Stimulated activated CD4-positive, alpha-beta T cell treated with anti-CD3 and anti-CD28 coated beads, Interleukin-1b, Interleukin-23, amount 100 ng/mL, for 48 hours (primary cell): ENCODE data around the gene CPT1B.
"Not testable (repeated sequence)": the region's sequence is repeated elsewhere in the genome, so short reads cannot be mapped to it uniquely, and the experiment has no call there.

Experiments
- DNase-seq: peaks from one replicate; pipeline ENCODE4 v3.0.0-alpha.2; 2020

Gene CPT1B

DNA sequence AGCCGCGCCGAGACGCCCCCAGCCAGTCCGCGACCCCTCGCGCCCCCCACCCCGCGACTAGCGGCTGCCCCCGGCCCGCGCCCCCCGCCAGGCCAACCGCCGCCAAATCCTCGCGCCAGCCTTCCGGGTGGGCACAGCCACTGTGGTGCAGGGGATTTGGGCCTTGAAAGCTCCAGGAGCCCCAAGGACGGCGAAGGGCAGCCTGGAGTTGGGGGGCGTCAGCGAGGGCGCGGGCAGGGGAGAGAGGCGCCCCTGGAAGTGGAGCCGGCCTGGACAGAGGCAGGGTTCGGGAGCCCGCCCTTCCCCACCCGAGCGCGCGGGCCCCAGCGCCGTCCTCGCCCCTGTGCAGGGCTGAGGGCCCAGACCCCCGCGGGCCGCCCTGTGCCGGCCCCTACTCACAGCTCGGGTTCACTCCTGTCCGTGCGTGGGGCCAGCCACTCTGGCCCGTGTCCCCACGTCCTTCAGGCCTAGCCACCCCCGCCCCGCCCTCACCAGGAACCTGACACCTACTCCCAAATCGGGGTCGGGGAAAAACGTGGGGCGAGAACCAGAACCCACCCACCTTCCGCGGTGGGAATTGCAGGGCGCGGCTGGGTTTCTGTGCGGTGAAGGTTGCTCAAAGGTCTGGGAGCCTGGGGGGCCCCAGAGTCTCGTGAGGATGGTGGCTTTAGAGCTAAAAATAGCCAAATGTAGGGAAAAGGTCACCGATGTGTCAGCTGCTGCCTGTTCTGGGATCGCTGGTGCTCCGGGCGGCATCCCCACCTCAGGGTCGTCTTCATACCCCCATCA, at the start of gene CPT1B:
Gene CPT1B (minus strand): TSS at position 441 of the 789 bp plus-strand sequence. CDS start 512 bp downstream, outside the sequence.
- no peak for DNase-seq

DNA sequence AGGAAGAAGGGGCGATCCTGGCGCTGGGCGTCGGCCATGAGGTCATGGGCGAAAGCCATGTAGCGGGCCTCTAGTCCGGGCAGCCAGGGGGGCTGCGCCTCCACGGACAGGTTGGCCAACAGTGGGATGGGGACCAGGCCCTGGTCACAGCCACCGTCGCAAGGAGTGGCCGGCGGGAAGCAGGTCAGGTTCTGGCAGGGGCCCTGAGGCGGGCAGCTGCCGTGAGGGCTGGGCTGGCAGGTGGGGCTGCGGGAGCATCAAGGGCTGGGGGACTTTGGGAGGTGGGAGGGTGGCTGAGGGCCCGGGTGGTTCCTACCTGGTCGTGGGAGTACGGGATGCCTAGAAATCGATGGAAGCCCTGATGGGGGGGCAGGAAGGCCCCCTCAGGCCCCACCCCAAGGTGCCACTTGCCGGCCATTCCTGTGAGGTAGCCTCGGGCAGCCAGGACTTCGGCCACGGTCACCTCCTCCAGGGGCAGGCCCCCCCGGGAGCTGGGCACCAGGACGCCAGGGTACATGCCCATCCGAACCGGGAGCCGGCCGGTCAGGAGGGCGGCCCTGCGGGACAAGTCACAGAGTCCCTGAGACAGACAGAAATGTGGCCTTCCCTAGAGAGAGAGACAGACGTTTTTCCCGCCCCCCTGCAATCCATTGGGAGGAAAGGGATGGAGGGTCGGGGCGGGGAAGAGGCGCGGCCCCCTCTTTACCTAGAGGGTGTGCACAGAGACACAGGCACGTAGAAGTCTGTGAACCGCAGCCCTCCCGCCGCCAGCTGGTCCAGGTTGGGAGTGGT, 48.8 kb upstream of the CPT1B start:
- DNase-seq = no peak

DNA sequence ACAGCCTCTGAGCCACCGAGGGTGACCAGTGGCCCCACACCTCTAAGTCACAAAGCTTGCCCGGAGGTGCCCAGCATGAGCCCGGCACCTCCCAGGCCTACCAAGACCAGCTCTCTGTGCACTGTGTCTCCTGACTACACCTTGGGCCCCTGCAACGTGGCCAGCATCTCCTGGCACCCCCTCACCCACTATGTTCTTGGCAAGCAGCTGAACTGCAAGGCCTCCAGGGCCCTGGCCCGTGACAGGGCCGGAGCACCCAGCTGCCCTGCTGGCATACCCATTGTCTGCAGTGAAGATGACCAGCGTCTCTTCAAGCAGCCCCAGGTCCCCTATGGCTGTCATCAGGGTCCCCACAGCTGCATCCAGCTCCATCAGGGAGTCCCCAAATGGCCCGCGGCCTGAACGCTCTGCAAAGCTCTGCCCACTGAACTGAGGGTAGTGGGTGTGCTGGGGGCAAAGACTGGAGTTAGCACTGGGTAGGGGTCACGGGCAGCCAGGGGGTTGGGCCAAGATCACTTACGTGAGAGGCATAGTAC, 48.2 kb upstream of the CPT1B start:
- DNase-seq = no peak

DNA sequence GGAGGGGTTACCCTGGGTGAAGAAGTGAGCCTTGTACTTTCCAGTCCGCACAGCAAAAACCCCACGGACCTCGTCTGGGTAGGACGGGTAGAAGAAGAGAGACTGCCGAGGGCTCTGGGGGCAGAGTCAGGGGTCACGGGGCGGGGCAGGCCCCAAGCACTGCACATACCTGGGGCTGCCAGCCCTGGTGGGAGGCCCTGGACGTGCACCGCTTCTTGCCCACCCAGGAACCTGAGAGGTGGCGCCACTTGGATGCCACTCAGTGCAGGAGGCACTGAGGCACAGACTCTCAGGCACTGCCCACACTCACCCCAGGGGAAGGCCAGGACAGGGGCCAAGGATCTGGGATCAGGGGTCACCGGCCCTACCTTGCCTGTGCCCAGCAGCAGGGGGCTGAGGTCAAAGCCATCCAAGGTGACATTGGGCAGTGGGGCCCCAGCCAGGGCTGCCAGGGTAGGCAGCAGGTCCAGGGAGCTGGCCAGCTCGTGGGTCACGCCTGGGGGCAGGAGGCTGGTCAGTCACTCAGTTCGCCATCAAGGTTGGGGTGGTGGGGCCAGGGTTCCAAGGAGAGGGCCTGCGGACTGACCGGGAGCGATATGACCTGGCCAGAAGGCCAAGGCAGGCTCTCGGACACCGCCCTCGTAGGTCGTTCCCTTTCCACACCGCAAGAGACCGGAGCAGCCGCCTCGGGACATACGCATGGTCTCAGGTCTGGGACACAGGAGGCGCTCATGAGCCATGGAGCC, 47.5 kb upstream of the CPT1B start:
- no peak for DNase-seq

DNA sequence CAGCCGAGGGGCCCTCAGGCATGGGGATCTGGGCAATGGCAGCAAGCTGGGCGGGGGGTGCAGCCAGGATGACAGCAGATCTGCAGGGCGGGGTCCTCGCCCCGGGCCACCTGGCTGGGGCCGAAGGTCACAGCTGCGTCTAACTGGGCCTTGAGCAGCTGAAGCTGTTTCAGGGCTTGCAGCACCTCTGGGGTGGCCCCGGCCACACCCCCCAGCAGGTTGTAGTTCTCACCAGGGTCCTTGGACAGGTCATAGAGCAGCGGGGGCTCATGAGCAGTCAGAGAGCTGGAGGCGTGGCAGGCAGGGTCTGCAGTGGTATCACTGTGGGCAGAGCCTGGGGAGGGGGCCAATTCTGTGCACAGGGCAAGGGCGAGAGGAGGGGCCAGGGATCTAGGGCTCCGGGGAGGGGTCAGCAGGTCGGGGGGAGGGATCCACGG, 46.9 kb upstream of the CPT1B start:
- no peak for DNase-seq

DNA sequence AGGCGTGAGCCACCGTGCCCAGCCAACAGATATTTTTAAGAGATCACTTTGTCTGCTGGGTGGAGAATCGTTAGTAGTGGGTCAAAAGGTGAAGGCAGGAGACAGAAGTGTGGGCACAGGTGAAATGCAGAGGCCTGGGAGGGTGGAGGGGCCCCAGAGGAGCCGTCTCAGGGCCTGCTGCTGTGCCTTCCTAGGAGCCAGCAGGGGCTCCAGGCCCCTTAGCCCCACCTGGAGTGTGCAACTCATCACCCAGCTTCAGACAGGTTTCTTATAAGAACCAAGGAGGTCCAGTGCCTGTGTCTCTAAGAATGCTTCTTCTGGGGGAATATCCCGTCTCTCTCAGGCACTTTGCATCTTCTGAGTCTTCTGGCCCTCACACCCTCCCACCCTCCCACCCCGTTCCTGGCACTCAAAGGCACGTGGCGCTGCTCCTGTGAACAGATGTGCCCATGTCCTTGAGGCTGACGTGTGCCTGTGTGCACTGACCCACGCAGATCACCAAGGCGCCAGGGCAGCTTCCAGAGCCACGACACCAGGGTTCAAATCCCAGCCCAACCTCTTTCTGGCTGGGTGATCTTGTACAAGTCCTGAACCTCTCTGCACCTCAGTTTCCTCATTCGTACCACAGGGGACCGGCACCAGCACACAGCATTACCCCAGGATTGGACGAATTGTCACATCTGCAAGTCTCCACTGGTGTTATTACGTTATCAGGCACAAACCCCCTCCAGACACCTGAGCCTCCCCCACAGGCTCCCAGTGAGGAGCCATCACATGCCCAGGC, 46.3 kb upstream of the CPT1B start:
- no peak for DNase-seq

DNA sequence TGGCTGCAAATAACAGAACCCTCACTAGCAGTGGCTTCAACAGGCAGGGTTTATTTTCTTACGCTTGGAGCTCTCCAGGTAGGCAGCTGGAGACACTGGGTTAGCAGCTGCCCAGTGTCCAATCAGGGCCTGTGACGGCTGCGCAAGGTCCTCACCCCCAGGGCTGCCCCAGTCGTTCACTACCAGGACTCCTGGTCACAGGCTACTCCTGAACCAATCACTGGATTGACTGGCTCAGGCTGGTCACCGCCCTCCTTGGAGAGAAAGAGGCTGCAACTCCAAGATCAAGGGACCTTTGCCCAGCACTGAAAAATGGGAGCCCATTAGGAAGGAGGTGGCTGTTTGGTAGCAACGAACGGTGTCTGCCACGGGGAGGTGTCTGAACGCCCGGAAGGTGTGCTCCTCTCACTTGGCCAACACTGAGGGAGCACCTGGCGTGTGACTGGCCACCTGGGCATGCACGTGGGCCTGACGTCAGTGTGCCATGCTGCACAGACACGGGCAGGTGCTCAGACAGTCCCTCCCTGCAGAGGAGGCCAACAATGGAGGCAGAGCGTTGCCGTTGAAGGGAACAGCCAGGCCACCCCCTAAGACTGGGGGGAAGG, 44.6 kb upstream of the CPT1B start:
- no peak for DNase-seq

DNA sequence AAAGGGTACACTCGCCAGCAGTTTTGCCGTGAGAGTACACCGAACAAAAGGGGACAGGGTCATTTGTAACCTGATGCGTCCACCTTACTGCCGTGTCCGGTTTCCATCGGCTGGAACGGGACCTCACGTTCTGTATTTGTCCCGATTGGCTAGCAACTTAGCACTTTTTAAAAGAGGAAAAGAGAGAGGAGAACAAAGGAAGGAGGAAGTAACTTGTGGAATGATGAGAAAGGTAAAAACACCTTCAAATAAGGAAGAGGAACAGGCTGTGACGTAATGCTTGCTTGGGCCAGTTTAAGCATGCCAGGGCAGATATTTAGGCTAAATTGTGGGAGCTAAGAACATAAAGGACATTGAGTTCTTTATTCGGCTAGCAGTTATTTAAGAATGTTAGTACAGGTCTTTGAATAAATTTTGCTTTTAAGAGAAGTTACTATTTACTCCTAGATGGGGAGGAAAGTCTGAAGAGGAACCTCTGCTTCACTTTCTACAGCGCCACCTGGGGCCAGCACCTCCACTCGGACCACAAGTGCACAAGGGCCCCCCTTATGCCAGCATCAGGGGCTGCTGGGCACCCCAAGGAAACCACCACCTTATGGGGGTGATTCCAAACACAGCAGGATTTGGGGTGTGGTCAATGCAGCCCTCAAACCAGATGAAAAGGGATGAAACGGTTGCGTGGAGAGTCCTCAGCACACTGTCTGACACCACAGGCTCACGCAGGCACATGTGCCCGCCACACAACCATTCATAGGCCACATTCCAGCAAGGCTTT, 43.9 kb upstream of the CPT1B start:
- no peak for DNase-seq

DNA sequence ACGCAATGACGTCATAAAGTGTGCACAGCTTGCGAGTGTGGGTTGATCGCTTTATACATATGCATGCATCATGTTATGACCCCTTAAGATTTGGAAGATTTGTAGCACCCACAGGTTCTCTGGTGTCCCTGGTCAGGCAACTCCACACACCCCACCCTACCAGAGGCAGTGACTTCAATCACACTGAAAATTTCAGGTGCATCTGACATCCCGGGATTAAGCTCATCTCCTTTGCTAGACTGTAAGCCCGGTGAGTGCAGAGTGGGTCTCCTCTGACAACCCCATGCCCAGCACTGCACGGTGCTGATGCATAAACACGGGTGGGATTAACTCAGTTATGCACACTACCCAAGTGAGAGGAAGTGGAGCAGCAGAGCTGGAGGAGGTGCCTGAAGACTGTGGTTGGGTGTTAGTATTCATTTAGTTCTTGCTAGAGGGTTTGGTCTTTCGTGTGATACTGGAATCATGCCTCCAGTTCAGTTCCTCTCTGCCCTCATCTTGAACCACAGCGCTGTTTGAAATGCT, 43.2 kb upstream of the CPT1B start:
- peak; percentile 63 for DNase-seq

DNA sequence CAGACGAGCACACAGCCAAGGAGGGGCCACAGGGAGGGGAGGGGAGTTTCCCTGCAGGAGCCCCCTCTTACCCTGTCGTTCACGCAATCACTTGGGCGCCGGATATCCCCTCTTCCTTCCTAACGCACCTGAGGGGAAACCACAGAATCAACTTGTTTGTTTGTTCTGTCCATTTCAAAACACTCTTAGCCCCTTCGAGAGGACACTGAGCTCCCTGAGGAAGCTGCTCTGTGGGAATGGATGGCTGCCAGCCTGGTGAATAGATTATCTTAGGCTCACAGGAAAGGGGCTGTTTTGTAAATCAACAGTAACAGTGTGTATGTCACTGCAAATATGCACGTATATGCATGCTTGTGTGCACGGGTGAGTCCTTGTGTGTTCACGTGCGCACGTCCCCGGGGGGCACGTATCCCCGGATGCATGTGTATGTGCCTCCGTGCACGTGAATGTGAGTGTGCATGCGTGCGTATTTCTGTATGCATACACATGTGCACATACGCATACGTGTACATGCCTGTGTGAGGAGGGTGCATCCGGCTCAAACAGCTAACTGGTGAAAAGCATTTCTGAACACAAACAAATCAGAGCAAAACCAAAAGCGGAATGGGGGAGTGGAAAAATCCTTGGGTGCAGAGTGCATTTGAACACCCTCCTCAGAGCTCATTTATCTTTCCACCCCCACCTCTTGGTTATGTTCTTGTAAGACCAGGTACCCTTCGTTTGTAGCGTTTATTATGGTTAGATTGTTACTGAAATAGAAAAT, 42.5 kb upstream of the CPT1B start:
- peak; percentile 77 for DNase-seq

DNA sequence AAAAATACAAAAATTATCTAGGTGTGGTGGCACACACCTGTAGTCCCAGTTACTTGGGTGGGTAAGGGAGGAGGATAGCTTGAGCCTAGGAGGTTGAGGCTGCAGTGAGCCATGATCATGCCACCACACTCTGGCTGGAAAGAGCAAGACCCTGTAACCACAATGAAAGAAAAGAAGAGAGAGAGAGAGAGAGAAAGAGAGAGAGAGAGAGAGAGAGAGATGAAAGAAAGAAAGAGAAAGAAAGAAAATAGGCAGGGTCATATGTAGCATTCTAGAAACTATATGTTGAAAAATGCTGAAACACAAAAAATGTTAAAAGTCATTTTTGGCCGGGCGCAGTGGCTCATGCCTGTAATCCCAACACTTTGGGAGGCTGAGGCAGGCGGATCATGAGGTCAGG, 36.1 kb upstream of the CPT1B start:
- DNase-seq = not testable (repeated sequence)

DNA sequence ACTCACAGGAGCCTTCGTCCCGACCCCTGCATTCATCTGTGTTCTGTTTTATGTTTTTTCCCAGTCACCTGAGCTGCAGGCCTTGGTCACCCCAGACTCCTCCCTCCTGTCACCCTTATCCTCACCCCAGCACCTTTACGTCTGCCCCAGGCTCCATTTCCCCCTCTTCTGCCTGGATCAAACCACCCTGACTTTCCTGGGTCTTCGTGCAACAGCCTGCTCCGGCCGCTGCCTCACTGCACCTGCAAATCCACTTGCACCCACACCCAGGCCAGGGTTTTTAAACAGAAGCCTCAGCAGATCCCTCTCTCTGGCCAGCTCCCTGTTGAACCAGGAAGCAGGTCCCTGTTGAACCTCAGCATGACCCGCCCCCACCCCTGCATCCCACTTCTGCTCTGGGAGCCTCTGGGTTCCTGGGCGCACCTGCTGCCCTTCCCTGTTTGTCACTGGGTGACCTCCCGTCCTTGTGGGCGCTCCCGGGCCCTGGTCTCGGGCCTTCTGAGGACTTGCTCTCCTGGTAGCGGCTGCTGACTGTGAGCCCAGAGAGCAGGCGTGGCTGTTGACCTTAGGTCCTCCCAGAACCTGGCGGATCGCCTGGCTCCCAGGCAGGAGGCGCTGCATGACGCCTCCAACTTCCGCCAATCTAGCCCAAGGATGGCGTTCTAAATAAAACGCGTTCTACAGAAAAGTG, 35.2 kb upstream of the CPT1B start:
- DNase-seq = no peak

DNA sequence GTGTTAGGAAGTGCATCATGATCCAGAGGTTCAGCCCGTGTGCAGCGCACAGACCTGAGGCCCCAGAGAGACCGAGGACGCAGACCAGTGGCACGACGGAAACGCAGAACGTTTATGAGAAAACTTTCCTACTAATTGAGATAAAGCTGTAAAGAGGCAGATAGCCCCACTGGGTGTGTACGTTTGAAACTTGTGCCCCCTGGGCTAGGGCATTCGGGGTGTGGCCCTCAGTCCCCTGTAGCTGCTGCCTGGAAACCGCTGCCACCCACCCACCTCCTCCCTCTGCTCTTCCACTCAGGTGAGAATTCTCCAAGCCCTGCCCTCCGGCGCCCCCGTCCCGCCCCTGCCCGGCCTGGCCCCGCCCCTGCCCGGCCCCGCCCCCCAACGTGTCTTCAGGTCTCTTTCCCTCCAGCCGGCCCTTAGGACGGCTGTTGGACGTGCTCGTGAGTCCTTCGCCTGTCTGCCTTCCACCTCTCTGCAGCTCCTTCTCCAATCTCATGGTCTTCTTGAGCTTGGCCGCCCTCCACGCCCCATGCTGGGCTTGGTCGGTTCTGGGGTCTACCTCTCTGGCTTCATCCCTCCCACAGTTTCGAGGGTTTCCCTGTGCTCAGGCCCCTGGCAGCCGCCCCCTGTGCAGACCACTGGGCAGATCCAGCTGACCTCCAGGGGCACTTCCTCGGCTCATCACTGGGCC, 34.4 kb upstream of the CPT1B start:
- DNase-seq = no peak

DNA sequence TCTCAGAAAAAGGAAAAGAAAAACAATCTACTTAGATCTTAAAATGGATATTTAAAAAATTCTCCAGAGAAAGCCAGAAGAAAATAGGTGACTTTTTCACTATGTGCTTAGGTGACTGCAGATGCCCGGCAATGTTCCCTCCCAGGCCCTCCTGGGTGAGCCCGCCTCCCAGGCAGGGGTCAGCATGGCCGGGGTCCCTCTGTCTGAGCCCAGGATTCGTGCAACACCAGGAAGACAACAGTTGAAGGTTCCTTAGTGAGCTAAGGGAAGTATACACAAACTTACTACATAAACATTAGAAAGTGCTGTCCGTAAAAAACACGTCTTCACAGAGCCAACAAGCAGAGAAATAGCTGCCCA, 33.9 kb upstream of the CPT1B start:
- DNase-seq = no peak

DNA sequence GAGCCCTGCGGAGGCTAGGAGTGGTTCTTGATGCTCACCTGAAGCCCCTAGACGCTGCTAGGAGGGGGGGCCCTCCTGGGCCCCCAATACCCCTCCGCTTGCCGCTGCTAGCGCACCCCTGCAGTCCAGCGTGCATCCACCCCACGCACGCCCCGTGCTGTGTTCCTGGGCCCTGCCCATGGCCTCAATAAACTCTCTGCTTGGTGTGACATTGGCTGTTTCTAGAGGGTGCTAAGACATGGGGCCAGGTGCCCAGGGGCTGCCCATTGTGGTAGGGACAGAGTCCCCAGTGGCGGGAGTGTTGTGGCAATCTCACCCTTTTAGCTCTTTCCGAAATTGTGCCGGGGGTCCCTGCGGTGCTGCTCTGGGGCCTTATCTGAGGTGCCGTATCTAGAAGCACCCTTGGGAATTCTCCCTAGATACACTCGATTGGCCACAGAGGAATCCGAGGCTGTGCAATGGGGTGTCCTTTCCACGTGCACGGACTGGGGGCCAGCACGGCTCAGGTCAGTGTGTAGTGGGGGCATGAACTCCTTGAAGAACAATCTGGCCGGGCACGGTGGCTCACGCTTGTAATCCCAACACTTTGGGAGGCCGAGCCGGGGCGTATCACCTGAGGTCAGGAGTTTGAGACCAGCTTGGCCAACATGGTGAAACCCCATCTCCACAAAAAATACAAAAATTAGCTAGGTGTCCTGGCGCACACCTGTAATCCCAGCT, 33.3 kb upstream of the CPT1B start:
- DNase-seq = no peak

DNA sequence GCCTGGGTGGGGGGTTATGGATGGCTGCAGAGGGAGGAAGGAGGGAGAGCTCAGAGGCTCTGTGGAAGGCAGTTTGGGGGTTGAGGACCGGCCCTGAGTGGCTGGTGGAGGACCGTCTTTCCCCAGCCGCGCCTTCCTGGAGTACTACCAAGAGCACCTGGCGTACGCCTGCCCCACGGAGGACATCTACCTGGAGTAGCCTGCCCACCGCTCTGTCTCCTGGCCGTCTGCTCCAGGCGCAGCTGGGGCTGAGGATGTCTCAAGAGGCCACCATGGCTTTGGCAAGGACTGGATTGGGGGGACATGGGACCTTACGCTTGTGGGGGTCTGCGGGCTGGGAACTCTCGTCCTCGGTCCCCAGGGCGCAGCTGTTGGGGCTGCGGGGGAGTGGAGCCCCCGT, 32.4 kb upstream of the CPT1B start:
- no peak for DNase-seq

DNA sequence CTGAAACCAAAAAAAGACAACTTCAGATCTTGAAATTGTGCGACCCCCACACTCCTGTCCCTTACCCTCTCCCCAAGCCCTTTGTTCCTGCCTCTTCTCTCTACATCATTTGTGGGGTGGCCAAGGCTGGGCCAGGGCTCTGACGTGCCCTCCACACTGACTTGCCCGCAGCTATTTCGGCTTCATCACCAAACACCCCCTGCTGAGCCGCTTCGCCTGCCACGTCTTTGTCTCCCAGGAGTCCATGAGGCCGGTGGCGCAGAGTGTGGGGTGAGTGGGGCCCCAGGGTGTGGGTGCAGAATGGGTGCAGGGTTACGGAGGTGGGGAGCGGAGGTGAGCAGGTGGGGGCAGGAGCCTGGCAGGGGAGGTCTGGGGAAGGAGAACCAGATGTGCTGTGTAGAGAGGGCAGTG, 31.8 kb upstream of the CPT1B start:
- DNase-seq = no peak

DNA sequence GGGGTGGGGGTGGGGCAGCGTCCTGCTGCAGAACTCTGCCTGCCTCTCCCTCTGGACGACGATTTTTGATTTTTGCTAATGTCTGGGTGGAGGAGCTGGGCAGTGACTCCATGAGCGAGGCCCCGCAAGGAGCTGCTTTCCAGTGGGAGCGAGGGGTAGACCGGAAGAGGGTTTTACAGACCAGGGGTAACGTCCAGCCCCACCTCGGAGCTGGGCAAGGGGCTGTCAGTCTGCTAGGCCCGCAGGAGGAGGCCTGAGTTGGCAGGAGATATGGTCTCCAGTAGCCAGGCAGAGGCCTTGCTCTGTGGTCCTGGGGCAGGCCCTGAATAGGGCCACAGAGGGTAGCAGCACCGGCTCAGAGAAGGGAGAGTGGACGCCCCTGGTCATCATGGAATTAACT, 31.4 kb upstream of the CPT1B start:
- no peak for DNase-seq
